GM10266 (cell line): Measurements from ENCODE around the gene PAPLN.

Experiments used
- DNase-seq: peaks from one replicate; pipeline ENCODE4 v3.0.0; 2012; ENCODE audit errors: extremely low spot score
- TF ChIP-seq, protein P1 (sequence below): IDR thresholded peaks from 2 replicates; pipeline ENCODE4 v1.5.1; 2012; ENCODE audit warnings: mild to moderate bottlenecking, low read depth; ENCODE audit not compliant: control insufficient read depth, insufficient read depth; ENCODE audit errors: missing control alignments

Gene PAPLN

DNA sequence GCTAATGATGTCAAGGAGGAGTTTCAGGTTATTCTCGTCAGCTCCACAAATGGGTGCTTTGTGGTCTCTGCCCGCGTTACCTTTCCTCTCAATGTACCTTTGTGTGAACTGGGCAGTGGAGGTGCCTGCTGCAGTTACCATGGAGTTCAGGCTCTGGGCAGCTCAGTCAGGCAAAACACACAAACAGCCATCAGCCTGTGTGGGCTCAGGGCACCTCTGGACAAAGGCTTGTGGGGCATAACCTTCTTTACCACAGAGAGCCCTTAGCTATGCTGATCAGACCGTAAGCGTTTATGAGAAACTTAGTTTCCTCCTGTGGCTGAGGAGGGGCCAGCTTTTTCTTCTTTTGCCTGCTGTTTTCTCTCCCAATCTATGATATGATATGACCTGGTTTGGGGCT, 16.7 kb upstream of the PAPLN start:
- TF ChIP-seq, protein P1, sequence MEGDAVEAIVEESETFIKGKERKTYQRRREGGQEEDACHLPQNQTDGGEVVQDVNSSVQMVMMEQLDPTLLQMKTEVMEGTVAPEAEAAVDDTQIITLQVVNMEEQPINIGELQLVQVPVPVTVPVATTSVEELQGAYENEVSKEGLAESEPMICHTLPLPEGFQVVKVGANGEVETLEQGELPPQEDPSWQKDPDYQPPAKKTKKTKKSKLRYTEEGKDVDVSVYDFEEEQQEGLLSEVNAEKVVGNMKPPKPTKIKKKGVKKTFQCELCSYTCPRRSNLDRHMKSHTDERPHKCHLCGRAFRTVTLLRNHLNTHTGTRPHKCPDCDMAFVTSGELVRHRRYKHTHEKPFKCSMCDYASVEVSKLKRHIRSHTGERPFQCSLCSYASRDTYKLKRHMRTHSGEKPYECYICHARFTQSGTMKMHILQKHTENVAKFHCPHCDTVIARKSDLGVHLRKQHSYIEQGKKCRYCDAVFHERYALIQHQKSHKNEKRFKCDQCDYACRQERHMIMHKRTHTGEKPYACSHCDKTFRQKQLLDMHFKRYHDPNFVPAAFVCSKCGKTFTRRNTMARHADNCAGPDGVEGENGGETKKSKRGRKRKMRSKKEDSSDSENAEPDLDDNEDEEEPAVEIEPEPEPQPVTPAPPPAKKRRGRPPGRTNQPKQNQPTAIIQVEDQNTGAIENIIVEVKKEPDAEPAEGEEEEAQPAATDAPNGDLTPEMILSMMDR: no peak
- no peak for DNase-seq

DNA sequence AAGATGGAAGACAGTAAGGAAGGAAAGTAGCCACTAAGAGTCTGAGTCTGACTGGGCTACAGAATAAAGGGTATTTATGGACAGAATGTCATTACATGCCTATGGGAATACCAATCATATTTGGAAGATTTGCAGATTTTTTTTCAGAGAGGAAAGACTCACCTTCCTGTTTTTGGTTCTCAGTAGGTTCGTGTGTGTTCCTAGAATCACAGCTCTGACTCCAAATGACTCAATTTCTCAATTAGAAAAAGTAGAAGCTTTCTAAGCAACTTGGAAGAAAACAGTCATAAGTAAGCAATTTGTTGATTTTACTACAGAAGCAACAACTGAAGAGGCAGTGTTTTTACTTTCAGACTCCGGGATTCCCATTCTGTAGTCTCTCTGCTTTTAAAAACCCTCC, 15.4 kb upstream of the PAPLN start:
- no peak for DNase-seq
- TF ChIP-seq, protein P1: no peak

DNA sequence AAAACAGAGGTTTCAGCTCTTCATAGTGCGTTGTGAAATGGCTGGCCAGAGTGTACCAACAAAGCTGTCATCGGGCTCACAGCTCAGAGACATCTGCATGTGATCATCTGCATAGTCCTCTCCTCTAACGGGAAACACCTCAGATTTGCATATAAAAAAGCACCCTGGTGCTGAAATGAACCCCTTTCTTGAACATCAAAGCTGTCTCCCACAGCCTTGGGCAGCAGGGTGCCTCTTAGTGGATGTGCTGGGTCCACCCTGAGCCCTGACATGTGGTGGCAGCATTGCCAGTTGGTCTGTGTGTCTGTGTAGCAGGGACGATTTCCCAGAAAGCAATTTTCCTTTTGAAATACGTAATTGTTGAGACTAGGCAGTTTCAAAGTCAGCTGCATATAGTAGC, 14.3 kb upstream of the PAPLN start:
- TF ChIP-seq, protein P1: peak; percentile 28
- no peak for DNase-seq

DNA sequence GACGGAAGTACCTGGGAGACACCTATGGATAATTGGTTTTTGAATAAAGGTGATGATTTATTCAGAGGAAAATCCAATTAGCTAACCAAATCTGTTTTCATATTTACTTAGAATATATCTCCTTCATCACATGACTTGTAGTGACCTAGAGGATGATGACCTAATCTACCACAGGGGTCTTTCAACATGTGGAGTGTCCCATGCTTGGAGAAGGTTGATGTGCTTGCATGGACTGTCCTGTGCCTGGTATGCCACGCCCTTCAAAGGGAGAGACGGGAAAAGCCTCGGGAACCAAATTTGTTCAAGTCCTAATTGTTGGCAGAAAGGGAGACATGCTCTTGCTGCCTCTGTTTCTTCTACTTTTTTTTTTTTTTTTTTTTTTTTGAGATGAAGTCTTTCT, 11.8 kb upstream of the PAPLN start:
- DNase-seq: no peak
- TF ChIP-seq, protein P1: no peak

DNA sequence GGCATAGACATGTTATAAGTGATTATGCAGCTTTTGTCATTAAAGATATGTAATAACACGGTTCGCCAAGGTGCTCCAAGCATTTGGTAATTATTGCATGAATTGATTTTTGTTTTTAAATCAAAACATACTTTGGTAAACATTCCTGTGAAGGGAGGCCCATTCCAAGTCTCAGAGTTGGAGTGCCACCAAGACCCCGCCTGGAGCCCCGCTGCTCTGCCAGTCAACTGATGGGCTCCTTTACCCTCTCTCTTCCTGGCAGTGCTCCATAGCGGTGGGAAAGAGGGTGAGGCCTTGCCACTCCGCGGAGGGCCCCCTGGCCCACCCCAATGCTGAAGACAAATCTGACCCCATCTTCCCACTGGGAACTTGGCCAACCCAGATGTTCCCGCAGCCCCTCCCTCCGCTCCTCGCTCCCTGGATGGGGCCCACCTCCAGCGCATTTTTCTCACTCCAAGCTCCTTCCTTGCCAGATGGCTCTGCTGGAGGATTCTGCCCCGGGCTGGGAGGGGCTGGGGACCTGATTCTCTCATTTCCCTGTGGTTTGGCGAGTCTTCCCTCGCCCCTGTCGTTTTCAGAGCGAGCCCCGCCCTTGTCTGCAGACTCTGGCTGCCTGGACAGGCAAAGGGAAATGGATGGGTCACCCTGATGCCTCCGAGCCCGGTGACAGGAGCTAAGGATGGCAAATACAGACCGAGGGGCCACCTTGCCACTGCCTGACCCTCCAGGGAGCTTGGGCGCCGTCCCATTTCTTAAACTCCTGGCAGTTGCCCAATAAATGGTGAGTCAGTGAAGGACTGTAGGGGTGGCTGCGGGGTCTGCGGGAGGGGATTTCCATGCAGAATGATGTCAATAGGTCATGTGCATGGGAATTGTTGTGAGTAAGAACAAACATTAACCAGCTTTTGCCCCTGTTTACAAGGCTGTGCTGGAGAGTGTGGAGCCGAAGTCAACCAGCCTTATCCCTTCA, 9.2 kb upstream of the PAPLN start:
- TF ChIP-seq, protein P1: no peak
- no peak for DNase-seq

DNA sequence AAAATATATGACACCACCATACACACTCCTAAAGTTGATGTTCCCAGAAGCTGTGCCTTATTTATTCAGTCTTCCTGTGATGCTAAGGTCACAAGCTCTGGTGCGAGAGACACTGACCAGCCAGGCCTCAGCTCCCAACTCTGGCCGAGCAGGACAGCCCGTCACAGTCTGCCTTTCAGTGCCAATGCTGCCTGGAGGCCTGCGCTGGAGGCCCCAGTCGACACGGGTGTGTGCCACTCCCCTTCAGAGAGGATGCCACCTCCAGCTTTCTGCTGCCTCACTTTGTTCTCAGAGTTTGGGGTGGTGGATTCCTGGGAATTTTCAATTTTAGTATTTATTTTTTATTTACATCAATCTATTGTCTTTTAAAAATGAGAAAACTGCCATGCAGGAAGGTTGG, 7.3 kb upstream of the PAPLN start:
- TF ChIP-seq, protein P1: no peak
- DNase-seq: no peak
